ENCODE results near the gene RNF213. TPM values are rescaled to one million over a fixed set of nuclear protein-coding genes. Genes with fewer than 3 reads are reported as not detected.
A peak's percentile ranks its signal among the peaks of the same experiment; 100 is the strongest.
"Not testable (repeated sequence)": the region's sequence is repeated elsewhere in the genome, so short reads cannot be mapped to it uniquely, and the experiment has no call there.

The RNF213 gene
- polyA plus RNA-seq, 5 donors, result 59.5 to 100 (median 77.9) TPM

DNA sequence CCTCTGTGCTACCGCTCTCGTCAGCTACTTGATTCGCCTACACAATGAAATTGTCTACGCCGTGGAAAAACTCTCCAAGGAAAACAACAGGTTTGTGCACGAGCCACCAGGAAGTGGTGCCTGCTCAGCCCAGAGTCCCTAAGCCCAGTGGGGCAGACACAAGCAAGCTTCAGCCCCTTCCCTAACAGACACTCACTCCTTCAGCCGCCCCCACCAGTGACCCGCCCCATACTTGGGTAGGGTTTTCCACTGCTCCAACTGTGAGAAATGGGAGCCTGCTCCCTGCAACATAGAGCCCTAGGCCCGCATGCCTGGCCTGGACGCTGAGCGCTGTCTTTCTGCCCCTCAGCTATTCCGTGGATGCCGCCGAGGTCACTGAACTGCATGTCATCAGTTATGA lies 125.7 kb downstream of the RNF213 start:
- DNase-seq, result no peak

- DNase-seq, result no peak
Measured at GRCh38 chr17:80387071-80387470, 126.4 kb downstream of the RNF213 start.

DNA sequence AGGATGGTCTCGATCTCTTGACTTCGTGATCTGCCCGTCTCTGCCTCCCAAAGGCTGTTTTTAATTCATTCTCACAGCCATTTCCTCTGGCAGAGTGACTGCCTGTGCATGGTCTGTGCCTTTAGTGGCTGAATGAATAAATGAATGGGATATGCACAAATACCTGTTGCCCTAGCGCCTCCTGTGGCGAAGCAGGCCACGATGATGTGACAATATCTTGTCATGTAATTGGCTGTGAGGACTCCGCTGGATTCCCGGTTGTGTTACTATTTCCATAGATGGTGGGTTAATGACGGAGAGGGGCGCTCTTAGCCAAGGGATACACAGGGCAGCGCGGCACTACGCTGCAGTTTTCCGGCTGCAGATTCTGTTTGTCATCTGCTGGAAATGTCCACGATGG lies 127.5 kb downstream of the RNF213 start:
- no peak for DNase-seq

- no peak for DNase-seq
Measured at GRCh38 chr17:80388601-80389000, 127.9 kb downstream of the RNF213 start.

- no peak for DNase-seq
Measured at GRCh38 chr17:80389011-80389995, 128.7 kb downstream of the RNF213 start.

DNA sequence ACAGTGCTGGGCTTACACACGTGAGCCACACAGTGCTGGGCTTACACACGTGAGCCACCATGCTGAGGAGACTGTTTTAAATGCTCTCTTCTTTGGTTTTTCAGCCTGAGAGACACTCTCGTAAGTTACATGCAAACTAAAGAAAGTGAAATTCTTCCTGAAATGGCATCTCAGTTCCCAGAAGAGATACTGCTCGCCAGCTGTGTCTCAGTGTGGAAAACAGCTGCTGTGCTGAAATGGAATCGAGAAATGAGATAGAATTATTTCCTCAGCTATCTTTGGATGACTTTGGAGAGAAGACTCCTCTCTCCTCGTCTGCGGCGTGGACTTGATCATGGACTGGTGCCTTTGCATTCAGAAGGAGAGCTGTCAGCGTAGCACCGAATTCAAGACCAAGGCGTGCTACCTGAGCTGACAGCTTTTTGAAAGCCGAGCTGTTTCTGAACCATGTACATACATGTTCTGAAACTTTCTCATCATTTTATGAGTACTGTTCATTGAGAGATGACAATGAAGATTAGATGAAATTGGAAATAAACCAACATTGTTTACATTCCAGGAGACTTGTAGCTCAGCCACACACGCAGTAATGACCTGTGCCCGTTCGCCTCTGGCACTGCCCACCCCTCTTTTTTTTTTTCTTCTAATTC lies 132.7 kb downstream of the RNF213 start:
- no peak for DNase-seq

GRCh38 chr17:80393961-80394360 lies 133.3 kb downstream of the RNF213 start:
- peak; percentile 35 to 40 for DNase-seq

DNA sequence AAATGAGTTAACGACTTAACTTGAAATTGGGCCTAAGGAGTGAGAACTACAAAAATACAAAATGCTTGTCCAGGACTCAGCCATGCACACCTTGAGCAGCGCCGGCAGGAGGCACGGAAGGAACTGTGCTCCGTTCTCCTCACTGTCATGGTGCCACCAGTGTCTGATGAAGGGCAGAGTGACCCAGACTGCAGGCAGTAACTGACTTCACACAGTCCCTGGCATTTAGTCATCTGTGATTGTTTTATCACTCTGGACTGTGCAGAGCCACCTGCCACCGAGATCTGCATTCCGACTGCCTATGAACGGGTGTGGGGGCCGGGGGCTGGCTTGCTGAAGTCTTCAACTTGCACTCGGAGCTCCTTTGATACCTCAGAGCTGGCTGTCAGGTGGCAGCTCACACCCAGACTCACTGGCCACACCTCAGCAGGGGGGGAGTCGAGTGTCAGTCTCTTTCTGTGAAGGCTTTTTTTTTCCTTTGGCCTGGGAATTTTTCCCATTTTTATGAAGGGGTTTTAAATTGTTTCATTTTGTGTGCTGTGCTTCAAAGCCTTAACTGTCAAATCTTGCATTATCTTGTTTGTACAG lies 134.1 kb downstream of the RNF213 start:
- DNase-seq, result no peak

GRCh38 chr17:80395402-80396151 lies 134.9 kb downstream of the RNF213 start:
- no peak for DNase-seq

DNA sequence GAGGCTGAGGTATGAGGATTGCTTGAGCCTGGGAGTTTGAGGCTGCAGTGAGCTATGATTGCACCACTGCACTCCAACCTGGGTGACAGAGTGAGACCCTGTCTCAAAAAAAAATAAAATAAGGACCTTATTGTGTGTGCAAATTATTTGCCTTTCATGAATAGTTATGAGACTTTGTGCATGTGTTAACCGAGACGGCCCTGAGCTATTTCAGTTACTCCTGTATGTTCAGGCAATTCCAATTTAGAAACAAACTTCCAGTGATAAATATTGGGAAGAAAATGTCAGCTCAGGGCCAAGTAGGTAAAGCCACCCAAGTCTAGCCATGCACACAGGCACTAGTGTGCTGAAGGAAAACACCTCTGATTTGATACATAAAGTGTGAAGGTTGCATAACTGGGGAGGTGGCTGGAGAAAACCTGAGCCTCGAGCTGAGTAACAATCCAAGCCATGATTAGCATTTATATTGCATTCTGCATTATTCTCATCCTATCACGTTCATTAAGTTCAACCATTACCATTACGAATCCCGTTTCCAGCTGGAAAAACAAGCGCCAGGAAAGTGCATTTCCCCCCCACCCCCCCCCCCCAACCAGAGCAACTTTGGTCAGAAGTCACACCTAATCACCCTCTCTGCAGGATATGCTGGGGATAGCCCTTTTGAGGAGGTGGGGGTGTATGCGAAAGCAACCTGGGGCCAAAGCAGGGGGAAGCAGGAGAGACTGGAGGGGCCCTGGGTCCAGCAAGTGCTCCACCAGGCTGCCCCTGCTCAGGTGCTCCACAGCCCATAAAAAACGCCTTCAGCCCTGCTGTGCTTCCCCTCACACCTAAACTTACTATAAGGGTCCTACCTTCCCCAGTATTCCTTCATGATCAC lies 135.7 kb downstream of the RNF213 start:
- DNase-seq, result no peak

- DNase-seq, result no peak
Measured at GRCh38 chr17:80397034-80397387, 136.4 kb downstream of the RNF213 start.

DNA sequence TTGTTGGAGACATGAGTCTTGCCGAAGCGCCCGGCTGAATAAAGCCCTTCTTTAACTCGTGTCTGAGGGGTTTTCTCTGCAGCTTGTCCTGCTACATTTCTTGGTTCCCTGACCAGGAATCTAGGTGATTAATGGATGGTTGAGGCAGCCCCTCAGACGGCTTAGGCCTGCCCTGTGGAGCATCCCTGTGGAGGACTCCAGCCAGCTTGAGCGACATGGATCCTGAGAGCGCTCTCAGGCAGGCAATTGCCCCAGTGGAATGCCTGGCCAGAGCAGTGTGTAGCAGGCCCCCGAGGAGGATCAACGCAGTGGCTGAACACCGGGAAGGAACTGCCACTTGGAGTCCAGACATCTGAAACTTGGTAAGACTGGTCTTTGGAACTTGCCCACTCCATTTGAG lies 137.0 kb downstream of the RNF213 start:
- no peak for DNase-seq

DNA sequence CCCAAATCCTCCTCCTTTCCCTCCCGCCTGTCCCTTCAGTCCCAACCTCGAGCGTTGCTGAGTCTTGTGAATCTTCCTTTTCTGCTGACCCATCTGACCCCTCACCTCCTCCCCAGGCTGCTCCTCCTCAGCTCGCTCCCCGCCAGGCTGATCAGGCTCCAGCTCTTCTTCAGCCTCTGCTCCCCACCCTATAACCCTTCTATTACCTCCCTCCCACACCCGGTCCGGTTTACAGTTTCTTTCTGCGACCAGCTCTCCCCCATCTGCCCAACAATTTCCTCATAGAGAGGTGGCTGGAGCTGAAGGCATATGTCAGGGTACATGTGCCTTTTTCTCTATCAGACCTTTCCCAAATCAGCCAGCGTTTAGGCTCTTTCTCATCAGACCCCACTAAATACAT lies 140.4 kb downstream of the RNF213 start:
- not testable (repeated sequence) for DNase-seq

GRCh38 chr17:80402102-80402501 lies 141.4 kb downstream of the RNF213 start:
- DNase-seq, result not testable (repeated sequence)

DNA sequence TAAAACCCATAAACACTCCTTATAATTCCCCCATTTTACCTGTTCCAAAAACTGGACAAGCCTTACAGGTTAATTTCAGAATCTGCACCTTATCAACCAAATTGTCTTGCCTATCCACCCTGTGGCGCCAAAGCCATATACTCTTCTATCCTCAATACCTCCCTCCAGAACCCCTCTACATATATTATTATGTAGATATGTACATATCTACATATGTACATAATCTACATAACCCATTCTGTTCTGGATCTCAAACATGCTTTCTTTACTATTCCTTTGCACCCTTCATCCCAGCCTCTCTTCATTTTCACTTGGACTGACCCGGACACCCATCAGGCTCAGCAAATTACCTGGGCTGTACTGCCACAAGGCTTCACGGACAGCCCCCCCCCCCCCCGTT lies 142.3 kb downstream of the RNF213 start:
- DNase-seq, result no peak

- no peak for DNase-seq
Measured at GRCh38 chr17:80406146-80406545, 145.5 kb downstream of the RNF213 start.

DNA sequence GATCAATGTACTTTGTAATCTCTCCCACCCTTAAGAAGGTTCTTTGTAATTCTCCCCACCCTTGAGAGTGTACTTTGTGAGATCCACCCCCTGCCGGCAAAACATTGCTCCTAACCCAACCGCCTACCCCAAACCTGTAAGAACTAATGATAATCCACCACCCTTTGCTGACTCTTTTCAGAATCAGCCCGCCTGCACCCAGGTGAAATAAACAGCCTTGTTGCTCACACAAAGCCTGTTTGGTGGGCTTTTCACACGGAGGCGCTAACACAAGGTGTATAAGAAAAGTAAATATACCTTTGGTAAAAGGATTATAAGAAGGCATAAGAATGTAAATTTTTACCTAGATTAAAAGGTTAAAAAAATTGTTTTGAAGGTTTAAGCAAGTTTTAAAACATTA lies 147.3 kb downstream of the RNF213 start:
- DNase-seq, result not testable (repeated sequence)

DNA sequence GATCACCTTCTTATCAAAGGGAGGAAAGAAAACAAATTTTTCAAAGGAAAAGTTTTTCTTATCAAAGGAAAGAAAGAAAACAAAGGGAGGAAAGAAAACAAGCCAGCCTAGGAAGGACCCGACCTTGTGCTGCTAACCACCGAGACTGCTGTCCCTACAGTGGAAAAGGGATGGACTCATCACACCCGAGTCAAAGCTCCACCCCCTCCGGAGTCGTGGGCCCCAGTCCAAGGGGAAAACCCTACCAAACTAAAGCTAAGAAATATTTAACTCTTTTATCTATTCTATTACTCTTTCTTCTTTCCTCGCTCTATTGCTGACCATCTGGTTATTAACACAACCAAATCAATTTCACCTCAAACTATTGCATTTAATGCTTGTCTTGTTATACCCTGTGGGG lies 148.2 kb downstream of the RNF213 start:
- DNase-seq, result no peak

DNA sequence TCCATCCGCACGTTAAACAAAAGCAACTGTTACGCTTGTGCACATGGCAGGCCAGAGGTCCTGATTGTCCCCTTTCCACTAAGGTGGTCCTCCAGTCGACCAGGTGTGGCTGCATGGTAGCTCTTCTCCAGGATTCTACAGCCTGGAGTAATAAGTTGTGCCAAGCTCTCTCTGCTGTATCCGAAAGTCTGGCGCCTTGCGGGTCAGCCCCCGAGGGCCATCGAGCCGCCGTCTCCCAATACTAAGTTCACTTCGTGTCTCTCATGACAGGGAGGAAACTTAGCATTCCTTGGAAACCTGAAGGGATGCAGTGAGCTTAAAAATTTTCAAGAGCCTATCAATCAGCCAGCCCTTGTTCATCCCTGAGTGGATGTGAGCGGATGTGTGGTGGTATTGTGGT lies 149.0 kb downstream of the RNF213 start:
- DNase-seq, result no peak

- DNase-seq, result not testable (repeated sequence)
Measured at GRCh38 chr17:80410441-80411087, 149.9 kb downstream of the RNF213 start.
